GM12892 (cell line): ENCODE measurements around the gene IBA57.

Source experiments
- POLR2A ChIP-seq: IDR thresholded peaks from 2 replicates; pipeline ENCODE4 v1.6.1; 2011; ENCODE audit warnings: low read depth, low read length, control low read depth
- POLR2AphosphoS5 ChIP-seq: IDR thresholded peaks from 2 replicates; pipeline ENCODE4 v1.6.1; 2011; ENCODE audit warnings: low read depth, low read length, control low read depth
- TAF1 ChIP-seq: IDR thresholded peaks from 2 replicates; pipeline ENCODE4 v1.6.1; 2011; ENCODE audit warnings: low read depth, mild to moderate bottlenecking, control low read depth, low read length, borderline replicate concordance

DNA sequence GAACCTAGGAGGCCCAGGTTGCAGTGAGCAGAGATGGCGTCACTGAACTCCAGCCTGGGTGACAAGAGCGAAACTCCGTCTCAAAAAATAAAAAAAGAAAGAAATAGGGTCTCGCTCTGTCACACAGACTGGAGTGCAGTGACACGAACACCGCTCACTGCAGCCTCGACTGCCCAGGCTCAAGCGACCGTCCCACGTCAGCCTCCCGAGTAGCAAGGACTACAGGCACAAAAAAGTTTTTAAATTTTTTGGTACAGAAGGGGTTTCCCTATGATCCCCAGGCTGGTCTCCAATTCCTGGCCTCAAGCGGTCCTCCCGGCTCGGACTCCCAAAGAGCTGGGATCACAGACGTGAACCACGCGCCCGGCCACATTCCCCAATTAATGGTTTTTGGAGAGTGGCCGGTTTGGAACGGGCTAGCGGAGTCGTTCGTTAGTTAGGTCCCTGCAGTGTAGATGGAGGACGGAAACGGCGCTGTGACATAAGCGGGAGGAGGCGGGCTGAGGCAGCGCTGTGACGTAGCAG lies 26.1 kb upstream of the IBA57 start:
- no peak; the same call in 1 of the 2 replicates for TF ChIP-seq POLR2A
- TF ChIP-seq TAF1 = no peak
- 0 out of 2 replicates have a peak, but pooled peaks have one; percentile 21 for TF ChIP-seq POLR2AphosphoS5
